Measurements from ENCODE around the gene WFDC13. TPM values are rescaled to one million over a fixed set of nuclear protein-coding genes. Genes with fewer than 3 reads are reported as not detected.

WFDC13 gene
- polyA plus RNA-seq, 3 donors: not detected

DNA sequence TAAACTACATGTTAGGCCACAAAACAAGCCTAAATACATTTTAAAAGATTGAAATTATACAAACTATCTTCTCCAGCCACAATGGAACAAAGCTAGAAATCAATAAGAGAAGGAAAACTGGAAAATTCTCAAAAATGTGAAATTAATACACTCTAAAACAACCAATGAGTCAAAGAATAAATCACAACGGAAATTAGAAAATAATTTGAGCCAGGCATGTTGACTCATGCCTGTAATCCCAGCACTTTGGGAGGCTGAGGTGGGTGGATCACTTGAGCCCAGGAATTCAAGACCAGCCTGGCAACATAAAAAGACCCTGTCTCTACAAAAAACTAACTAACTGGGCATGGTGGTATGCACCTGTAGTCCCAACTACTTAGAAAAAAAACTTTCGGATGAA lies 6.3 kb upstream of the WFDC13 start:
- TF ChIP-seq, protein P1, sequence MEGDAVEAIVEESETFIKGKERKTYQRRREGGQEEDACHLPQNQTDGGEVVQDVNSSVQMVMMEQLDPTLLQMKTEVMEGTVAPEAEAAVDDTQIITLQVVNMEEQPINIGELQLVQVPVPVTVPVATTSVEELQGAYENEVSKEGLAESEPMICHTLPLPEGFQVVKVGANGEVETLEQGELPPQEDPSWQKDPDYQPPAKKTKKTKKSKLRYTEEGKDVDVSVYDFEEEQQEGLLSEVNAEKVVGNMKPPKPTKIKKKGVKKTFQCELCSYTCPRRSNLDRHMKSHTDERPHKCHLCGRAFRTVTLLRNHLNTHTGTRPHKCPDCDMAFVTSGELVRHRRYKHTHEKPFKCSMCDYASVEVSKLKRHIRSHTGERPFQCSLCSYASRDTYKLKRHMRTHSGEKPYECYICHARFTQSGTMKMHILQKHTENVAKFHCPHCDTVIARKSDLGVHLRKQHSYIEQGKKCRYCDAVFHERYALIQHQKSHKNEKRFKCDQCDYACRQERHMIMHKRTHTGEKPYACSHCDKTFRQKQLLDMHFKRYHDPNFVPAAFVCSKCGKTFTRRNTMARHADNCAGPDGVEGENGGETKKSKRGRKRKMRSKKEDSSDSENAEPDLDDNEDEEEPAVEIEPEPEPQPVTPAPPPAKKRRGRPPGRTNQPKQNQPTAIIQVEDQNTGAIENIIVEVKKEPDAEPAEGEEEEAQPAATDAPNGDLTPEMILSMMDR (IDR thresholded peaks at IDR 0.05): no peak
- no peaks in the 10 kb centered on the region for H3K9me3 ChIP-seq (replicated peaks in 1 of 2; ENCODE audit: control insufficient read depth in 1 of 2, insufficient read depth in 1 of 2, low read length in 2 of 2)
- intact Hi-C loops (cut with micrococcal nuclease): no loop called here
- Mint-ChIP-seq H3K4me1 (no peaks in the 10 kb centered on the region), H3K36me3 (no peaks in the 10 kb centered on the region), H3K27ac (no peak overlapping the region), H3K9me3 (peaks cover 3 to 13% (median 7%) of the 10 kb centered on the region in 7 donors), H3K4me3 (no peak overlapping the region), H3K27me3 (ENCODE audit: low read depth in 3 of 3) (peaks cover 4 to 15% (median 10%) of the 10 kb centered on the region in 3 donors)
- WGBS (ENCODE audit: insufficient coverage): no CpG with 5 or more reads among the region's 2 CpGs
- H3K4me1 ChIP-seq (ENCODE audit: control insufficient read depth in 1 of 2, insufficient read depth in 2 of 2, low read length in 2 of 2): no peaks in the 10 kb centered on the region
- H3K79me2 ChIP-seq (ENCODE audit: insufficient read depth, low read length): no peaks in the 10 kb centered on the region
- no peak overlapping the region for H2AFZ ChIP-seq (ENCODE audit: insufficient read depth, low read depth, low read length, poor library complexity, severe bottlenecking)
- no peak overlapping the region for H3K4me2 ChIP-seq (replicated peaks; ENCODE audit: extremely low read depth, low read length, poor library complexity, severe bottlenecking)
- no peak for DNase-seq
- no peaks in the 10 kb centered on the region for H3K36me3 ChIP-seq (replicated peaks in 1 of 2; ENCODE audit: control insufficient read depth in 1 of 2, insufficient read depth in 2 of 2, low read length in 2 of 2)
- no peak overlapping the region for H3K9ac ChIP-seq (ENCODE audit: insufficient read depth, low read length, poor library complexity, severe bottlenecking)
- H3K27ac ChIP-seq (ENCODE audit: low read depth in 1 of 2, low read length in 2 of 2): no peak overlapping the region
- H3K4me3 ChIP-seq (replicated peaks in 1 of 3; ENCODE audit: low read depth in 2 of 3, low read length in 3 of 3): no peak overlapping the region
- H3K27me3 ChIP-seq (ENCODE audit: control insufficient read depth in 2 of 2, insufficient read depth in 2 of 2, low read length in 2 of 2): no peaks in the 10 kb centered on the region
- no peaks in the 10 kb centered on the region for H4K20me1 ChIP-seq (ENCODE audit: insufficient read depth, low read length)

DNA sequence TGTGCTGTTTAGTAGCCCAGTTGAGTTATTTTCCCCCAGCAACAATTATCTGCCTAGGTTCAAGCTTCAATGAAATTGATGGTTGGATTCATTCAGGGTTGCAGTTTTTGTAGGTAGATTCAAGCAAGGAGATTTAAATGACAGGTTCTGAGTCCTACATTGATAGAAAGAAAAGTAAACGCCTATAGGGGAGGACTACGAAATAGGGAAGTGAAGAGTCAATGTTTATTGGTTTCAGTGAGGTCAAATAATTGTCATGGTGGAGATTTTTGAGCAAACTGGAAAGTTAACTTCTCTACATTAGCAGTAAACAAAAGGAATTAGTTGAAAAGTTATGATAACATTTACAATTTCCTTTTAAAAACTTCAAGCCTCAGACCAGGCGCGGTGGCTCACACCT lies 734 bp upstream of the WFDC13 start:
- intact Hi-C loops (cut with micrococcal nuclease): no loop called here
- Histone ChIP-seq H3K4me2 (replicated peaks; ENCODE audit: extremely low read depth, low read length, poor library complexity, severe bottlenecking) (no peak overlapping the region), H3K4me1 (ENCODE audit: control insufficient read depth in 1 of 2, insufficient read depth in 2 of 2, low read length in 2 of 2) (no peaks in the 10 kb centered on the region), H3K4me3 (replicated peaks in 1 of 3; ENCODE audit: low read depth in 2 of 3, low read length in 3 of 3) (no peak overlapping the region), H3K79me2 (ENCODE audit: insufficient read depth, low read length) (no peaks in the 10 kb centered on the region), H4K20me1 (ENCODE audit: insufficient read depth, low read length) (no peaks in the 10 kb centered on the region), H3K9me3 (replicated peaks in 1 of 2; ENCODE audit: control insufficient read depth in 1 of 2, insufficient read depth in 1 of 2, low read length in 2 of 2) (no peaks in the 10 kb centered on the region), H3K9ac (ENCODE audit: insufficient read depth, low read length, poor library complexity, severe bottlenecking) (no peak overlapping the region), H3K36me3 (replicated peaks in 1 of 2; ENCODE audit: control insufficient read depth in 1 of 2, insufficient read depth in 2 of 2, low read length in 2 of 2) (no peaks in the 10 kb centered on the region), H2AFZ (ENCODE audit: insufficient read depth, low read depth, low read length, poor library complexity, severe bottlenecking) (no peak overlapping the region), H3K27me3 (ENCODE audit: control insufficient read depth in 2 of 2, insufficient read depth in 2 of 2, low read length in 2 of 2) (no peaks in the 10 kb centered on the region), H3K27ac (ENCODE audit: low read depth in 1 of 2, low read length in 2 of 2) (no peak overlapping the region)
- Mint-ChIP-seq H3K27ac (no peak overlapping the region), H3K4me3 (no peak overlapping the region), H3K36me3 (no peaks in the 10 kb centered on the region), H3K9me3 (peaks cover 0 to 7% (median 1%) of the 10 kb centered on the region in 7 donors), H3K4me1 (no peaks in the 10 kb centered on the region), H3K27me3 (ENCODE audit: low read depth in 3 of 3) (peaks cover 0 to 28% (median 5%) of the 10 kb centered on the region in 3 donors)
- WGBS (ENCODE audit: insufficient coverage): no CpG with 5 or more reads among the region's 4 CpGs
- no peak for DNase-seq
- TF ChIP-seq, protein P1 (IDR thresholded peaks at IDR 0.05): no peak

Measured in CD14-positive monocyte (primary cell).